ENCODE data around the gene SCN4A. TPM values are rescaled to one million over a fixed set of nuclear protein-coding genes. Genes with fewer than 3 reads are reported as not detected.
A peak's percentile ranks its signal among the peaks of the same experiment; 100 is the strongest.

Gene SCN4A
- total RNA-seq, 4 donors from 2014 or later = under 0.01 to 0.71 (median 0.20) TPM

DNA sequence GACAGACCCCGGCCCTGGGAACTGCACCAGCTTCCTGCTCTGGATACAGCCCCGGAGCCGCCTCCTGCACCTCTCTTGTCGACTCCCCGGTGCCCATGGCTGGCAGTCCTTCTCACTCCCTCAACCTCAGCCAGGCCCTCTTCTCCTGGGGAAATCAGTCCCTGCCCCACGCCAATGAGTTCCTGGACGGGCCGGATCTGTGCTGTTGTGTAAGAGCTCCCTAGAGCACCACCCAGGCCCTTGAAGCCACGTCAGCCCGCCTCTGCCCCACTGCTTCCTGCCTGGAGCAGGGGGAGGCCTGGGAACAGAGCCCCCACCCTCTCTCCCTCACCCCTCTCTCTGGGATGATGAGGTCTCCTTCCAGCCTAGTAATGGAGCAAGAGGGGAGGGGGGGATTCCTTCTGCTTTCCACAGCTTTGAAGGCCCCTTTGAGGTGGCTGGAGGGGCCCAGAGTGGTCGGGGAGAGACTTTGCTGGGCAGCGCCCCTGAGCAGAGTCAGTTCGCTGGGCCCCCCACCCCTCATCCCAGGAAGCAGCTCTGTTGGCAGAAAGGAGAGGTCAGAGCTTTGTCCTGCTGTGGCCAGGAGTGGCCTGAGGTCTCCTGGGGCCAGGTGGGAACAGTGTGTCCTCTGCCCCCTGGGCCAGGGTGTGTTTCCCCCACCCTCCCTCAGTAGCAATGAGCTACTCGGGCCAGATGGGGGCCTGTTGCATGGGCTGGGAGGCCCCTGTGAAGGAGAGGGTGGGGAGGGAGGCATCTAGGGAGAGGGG lies 29.2 kb upstream of the SCN4A start:
- peaks cover 29 to 33% (median 31%) of the 10 kb centered on the region in 4 donors for H3K4me1 ChIP-seq
- no peak for DNase-seq (ENCODE audit: extremely low spot score)
- intact Hi-C loops (cut with DNase I) = no loop called here
- H3K27ac ChIP-seq (replicated peaks in 1 of 4) = peak overlapping the region; percentile 35 to 55 (median 52)
- H3K36me3 ChIP-seq = peaks cover 0 to 28% (median 5%) of the 10 kb centered on the region in 4 donors
- 87% methylated on average over 10 of the region's 14 CpGs for WGBS
- H3K4me3 ChIP-seq = no peak overlapping the region
- no peaks in the 10 kb centered on the region for H3K9me3 ChIP-seq
- TF ChIP-seq EP300 (IDR thresholded peaks at IDR 0.05) = no peak
- peak; percentile 16 to 26 for TF ChIP-seq POLR2AphosphoS5 (IDR thresholded peaks at IDR 0.05)
- H3K27me3 ChIP-seq = peaks cover 0 to 58% (median 16%) of the 10 kb centered on the region in 4 donors

DNA sequence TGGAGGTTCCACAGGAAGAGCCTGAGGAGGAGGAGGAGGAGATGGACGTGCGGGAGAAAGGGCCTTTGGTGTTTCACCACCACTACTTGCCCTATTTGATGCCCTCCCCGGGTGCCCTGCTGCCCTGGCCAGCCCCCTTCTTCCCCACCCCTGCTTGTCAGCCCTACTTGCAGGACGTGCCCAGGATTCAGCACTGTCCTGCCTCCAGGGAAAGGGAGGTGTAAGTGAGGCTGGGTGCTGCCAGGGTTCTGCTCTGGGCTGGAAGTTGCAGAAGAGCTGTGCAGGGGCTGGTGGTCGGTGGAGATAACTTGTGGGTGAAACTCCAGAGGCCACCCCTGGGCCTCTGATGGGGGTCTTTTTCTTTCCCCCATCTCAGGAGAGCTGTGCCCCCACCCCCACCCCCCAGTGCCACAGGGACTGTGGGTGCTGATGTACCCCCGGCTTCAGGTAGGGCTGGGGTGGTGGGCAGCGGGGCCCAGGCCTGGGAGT lies 28.4 kb upstream of the SCN4A start:
- H3K36me3 ChIP-seq = peaks cover 0 to 28% (median 5%) of the 10 kb centered on the region in 4 donors
- H3K27me3 ChIP-seq = peaks cover 0 to 63% (median 16%) of the 10 kb centered on the region in 4 donors
- H3K9me3 ChIP-seq = no peaks in the 10 kb centered on the region
- WGBS = 83% methylated on average over 7 of the region's 7 CpGs
- TF ChIP-seq POLR2A (IDR thresholded peaks at IDR 0.05; ENCODE audit: low read depth) (no peak), EP300 (IDR thresholded peaks at IDR 0.05) (no peak), POLR2AphosphoS5 (IDR thresholded peaks at IDR 0.05) (no peak)
- TF ChIP-seq, protein P1, sequence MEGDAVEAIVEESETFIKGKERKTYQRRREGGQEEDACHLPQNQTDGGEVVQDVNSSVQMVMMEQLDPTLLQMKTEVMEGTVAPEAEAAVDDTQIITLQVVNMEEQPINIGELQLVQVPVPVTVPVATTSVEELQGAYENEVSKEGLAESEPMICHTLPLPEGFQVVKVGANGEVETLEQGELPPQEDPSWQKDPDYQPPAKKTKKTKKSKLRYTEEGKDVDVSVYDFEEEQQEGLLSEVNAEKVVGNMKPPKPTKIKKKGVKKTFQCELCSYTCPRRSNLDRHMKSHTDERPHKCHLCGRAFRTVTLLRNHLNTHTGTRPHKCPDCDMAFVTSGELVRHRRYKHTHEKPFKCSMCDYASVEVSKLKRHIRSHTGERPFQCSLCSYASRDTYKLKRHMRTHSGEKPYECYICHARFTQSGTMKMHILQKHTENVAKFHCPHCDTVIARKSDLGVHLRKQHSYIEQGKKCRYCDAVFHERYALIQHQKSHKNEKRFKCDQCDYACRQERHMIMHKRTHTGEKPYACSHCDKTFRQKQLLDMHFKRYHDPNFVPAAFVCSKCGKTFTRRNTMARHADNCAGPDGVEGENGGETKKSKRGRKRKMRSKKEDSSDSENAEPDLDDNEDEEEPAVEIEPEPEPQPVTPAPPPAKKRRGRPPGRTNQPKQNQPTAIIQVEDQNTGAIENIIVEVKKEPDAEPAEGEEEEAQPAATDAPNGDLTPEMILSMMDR (IDR thresholded peaks at IDR 0.05) = no peak
- H3K4me3 ChIP-seq = no peak overlapping the region
- peak overlapping the region; percentile 35 to 55 (median 52) for H3K27ac ChIP-seq (replicated peaks in 1 of 4)
- peaks cover 26 to 31% (median 29%) of the 10 kb centered on the region in 4 donors for H3K4me1 ChIP-seq
- DNase-seq (ENCODE audit: extremely low spot score) = no peak
- intact Hi-C loops (cut with DNase I) = no loop called here

DNA sequence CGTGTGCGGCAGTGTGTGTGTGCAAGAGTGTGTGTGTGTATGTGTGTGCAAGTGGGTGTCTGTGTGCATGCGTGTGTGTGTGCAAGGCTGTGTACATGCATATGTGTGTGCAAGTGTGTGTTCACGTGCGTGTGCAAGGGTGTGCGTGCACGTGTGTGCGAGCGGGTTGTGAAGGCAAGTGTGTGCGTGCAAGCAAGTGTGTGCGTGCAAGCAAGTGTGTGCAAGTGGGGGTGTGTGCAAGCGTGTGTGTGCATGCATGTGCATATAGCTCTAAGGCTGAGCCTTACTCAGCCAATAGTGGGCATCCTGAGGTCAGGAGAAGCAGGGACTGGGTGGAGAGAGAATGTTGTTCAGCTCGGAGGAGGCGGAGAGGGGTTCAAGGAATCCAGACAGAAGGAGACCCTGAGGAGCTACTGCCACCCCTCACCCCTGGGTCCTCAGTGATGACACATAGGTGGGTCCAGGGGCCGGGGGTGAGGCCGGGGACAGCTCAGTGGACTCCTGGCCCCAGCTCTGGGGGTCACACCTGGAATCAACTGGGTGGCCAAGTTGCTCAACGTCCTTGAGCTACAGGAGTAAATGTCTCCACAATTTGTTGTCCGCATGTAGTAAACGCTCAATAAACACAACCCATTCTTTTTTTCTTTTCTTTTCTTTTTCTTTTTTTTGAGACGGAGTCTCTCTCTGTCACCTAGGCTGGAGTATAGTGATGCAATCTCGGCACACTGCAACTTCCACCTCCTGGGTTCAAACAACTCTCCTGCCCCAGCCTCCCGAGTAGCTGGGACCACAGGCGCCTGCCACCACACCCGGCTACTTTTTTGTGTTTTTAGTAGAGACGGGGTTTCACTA lies 27.2 kb upstream of the SCN4A start:
- intact Hi-C loops (cut with DNase I) = no loop called here
- Histone ChIP-seq H3K27me3 (peaks cover 0 to 68% (median 16%) of the 10 kb centered on the region in 4 donors), H3K9me3 (no peaks in the 10 kb centered on the region), H3K4me1 (peaks cover 20 to 31% (median 25%) of the 10 kb centered on the region in 4 donors), H3K36me3 (peaks cover 0 to 24% (median 5%) of the 10 kb centered on the region in 4 donors), H3K4me3 (no peak overlapping the region), H3K27ac (replicated peaks in 1 of 4) (no peak overlapping the region)
- 88% methylated on average over 25 of the region's 25 CpGs for WGBS
- TF ChIP-seq, protein P1 (IDR thresholded peaks at IDR 0.05) = no peak
- TF ChIP-seq POLR2AphosphoS5 (IDR thresholded peaks at IDR 0.05) (no peak), EP300 (IDR thresholded peaks at IDR 0.05) (no peak), POLR2A (IDR thresholded peaks at IDR 0.05; ENCODE audit: low read depth) (no peak)
- DNase-seq (ENCODE audit: extremely low spot score) = no peak

DNA sequence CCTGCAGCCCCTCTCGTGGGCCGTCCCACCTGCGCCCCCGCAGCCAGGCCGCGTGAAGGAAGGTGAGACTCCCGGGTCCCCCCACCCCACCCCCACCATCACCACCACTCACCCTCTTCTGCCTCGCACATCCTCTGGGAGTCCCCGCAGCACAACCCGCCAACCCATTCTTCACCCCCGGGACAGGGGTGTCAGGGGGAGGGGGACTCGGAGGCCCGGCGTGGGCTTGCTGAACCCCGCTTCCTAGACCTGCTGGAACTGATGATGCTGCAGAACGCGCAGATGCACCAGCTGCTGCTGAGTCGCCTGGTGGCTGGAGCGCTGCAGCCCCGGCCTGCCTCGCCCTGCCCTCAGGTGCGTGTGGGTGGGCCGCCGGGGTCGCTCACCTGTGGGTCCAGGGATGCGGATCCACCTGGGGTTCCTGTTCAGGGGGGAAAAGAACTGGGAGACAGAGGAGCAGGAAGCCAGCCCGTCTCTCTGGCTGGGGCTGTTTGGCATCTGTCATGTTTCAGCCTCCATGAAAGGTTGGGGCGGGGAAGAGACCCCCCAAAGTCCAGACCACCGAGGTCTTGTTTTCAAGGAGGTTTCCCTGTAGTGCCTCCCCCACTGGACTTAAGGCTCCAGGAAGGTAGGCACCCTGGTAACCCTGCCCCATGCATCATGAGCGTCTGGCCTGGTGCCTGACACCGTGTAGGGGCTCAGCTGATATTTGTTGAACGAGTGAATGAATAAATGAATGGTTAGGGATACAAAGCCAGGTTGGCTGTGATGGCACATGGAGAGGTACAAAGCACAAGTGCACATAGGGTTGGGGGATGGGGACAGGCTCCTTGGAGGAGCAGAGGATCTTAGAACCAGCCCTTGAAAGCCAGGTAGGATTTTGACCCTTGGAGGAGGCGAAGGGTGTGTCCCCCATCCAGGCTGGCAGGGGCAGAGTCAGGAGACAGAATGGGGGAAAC lies 26.3 kb upstream of the SCN4A start:
- intact Hi-C loops (cut with DNase I) = no loop called here
- peak overlapping the region in 2 of 4 donors; percentile 43 to 62 for H3K27ac ChIP-seq (replicated peaks in 1 of 4)
- H3K4me3 ChIP-seq = peak overlapping the region; percentile 54 to 68 (median 58)
- H3K27me3 ChIP-seq = peaks cover 0 to 68% (median 16%) of the 10 kb centered on the region in 4 donors
- H3K4me1 ChIP-seq = peaks cover 20 to 31% (median 25%) of the 10 kb centered on the region in 4 donors
- WGBS = 41% methylated on average over 10 of the region's 33 CpGs
- no peaks in the 10 kb centered on the region for H3K9me3 ChIP-seq
- TF ChIP-seq POLR2AphosphoS5 (IDR thresholded peaks at IDR 0.05) (no peak), POLR2A (IDR thresholded peaks at IDR 0.05; ENCODE audit: low read depth) (no peak), EP300 (IDR thresholded peaks at IDR 0.05) (no peak)
- TF ChIP-seq, protein P1 (IDR thresholded peaks at IDR 0.05) = no peak
- DNase-seq (ENCODE audit: extremely low spot score) = no peak
- H3K36me3 ChIP-seq = peaks cover 0 to 17% (median 4%) of the 10 kb centered on the region in 4 donors

Data from esophagus muscularis mucosa (tissue), 4 donors.